Caco-2 (cell line): ENCODE measurements around the gene ITPA. TPM values are rescaled to one million over a fixed set of nuclear protein-coding genes. Genes with fewer than 3 reads are reported as not detected.
"Not testable (repeated sequence)": the region's sequence is repeated elsewhere in the genome, so short reads cannot be mapped to it uniquely, and the experiment has no call there.

ENCODE experiments used
- BruUV-seq: library from RNA; stranded (reverse); fragments of 400-500 nt; replicated peaks from 2 replicates; lab custom pipeline; 2021; lab: Mats Ljungman, UMichigan
- CTCF ChIA-PET: fragments of 300-600 bp; sonication (Branson Sonifier 250); formaldehyde crosslinking; loops from one replicate; lab custom pipeline; 2022; ENCODE audit warnings: antibody characterized with exemption; lab: Charles Lee
- POLR2A ChIA-PET: fragments of 300-600 bp; sonication (Branson Sonifier 250); formaldehyde crosslinking; loops from one replicate; lab custom pipeline; 2022; ENCODE audit warnings: antibody characterized with exemption; lab: Charles Lee
- DNase-seq, 2 experiments: peaks; one replicate each; pipeline versions ENCODE4 v3.0.0 to v3.0.0-alpha.2; 2020 to 2022
- H3K27me3 ChIP-seq: replicated peaks from 2 replicates; pipeline ENCODE4 v1.6.0; 2011; ENCODE audit warnings: low read length; ENCODE audit not compliant: control insufficient read depth, insufficient read depth
- H3K36me3 ChIP-seq: 2 replicates; pipeline ENCODE4 v1.5.1; 2011; ENCODE audit warnings: low read length; ENCODE audit not compliant: control insufficient read depth, insufficient read depth
- H3K4me1 ChIP-seq: fragments of 250-450 bp; sonication (Bioruptor Pico); 2 replicates; pipeline ENCODE4 v1.5.1; 2020; ENCODE audit warnings: mild to moderate bottlenecking
- H3K4me3 ChIP-seq: 2 replicates; pipeline ENCODE4 v1.5.1; 2011; ENCODE audit warnings: low read depth, mild to moderate bottlenecking, control low read depth, low read length
- H3K9me3 ChIP-seq: fragments of 250-450 bp; sonication (Bioruptor Pico); 2 replicates; pipeline ENCODE4 v1.5.1; 2020; ENCODE audit warnings: mild to moderate bottlenecking, moderate library complexity
- H3K27ac Mint-ChIP-seq: one replicate; pipeline ENCODE4 v1.8.0; 2022; ENCODE audit warnings: mixed read lengths; ENCODE audit not compliant: unreplicated experiment
- H3K27me3 Mint-ChIP-seq: one replicate; pipeline ENCODE4 v1.8.0; 2022; ENCODE audit warnings: mixed read lengths; ENCODE audit not compliant: insufficient read depth, unreplicated experiment
- H3K36me3 Mint-ChIP-seq: one replicate; pipeline ENCODE4 v1.8.0; 2022; ENCODE audit warnings: mild to moderate bottlenecking, mixed read lengths; ENCODE audit not compliant: insufficient read depth, unreplicated experiment
- H3K4me1 Mint-ChIP-seq: one replicate; pipeline ENCODE4 v1.8.0; 2022; ENCODE audit warnings: low read depth, mixed read lengths; ENCODE audit not compliant: unreplicated experiment
- H3K4me3 Mint-ChIP-seq: one replicate; pipeline ENCODE4 v1.8.0; 2022; ENCODE audit warnings: mild to moderate bottlenecking, moderate library complexity, mixed read lengths; ENCODE audit not compliant: unreplicated experiment
- H3K9me3 Mint-ChIP-seq: one replicate; pipeline ENCODE4 v1.8.0; 2022; ENCODE audit warnings: mixed read lengths; ENCODE audit not compliant: unreplicated experiment
- CTCF ChIP-seq, 2 experiments: fragments of 200-600 bp in 1 of 2; IDR thresholded peaks; 1 replicate in 1 of 2; 2 replicates in 1 of 2; pipeline versions ENCODE4 v1.5.1 to v1.8.0; 2011 to 2022; ENCODE audit warnings: antibody characterized with exemption in 1 of 2, control low read depth in 1 of 2, inconsistent platforms in 1 of 2, low read depth in 1 of 2, low read length in 1 of 2, mild to moderate bottlenecking in 1 of 2, moderate library complexity in 1 of 2; ENCODE audit not compliant: insufficient read depth in 1 of 2, severe bottlenecking in 1 of 2, unreplicated experiment in 1 of 2
- intact Hi-C: fragments of 100-400 bp; cut with micrococcal nuclease; formaldehyde crosslinking; loops from one replicate; pipeline ENCODE4 v1.10.0; 2022; ENCODE audit not compliant: unreplicated experiment
- total RNA-seq: library from RNA; stranded (reverse); gene quantifications from 2 replicates; pipeline ENCODE4 v1.2.3, GENCODE V29; 2022

ITPA gene
- total RNA-seq, 1 experiment from 2014 or later = 73.8 TPM

DNA sequence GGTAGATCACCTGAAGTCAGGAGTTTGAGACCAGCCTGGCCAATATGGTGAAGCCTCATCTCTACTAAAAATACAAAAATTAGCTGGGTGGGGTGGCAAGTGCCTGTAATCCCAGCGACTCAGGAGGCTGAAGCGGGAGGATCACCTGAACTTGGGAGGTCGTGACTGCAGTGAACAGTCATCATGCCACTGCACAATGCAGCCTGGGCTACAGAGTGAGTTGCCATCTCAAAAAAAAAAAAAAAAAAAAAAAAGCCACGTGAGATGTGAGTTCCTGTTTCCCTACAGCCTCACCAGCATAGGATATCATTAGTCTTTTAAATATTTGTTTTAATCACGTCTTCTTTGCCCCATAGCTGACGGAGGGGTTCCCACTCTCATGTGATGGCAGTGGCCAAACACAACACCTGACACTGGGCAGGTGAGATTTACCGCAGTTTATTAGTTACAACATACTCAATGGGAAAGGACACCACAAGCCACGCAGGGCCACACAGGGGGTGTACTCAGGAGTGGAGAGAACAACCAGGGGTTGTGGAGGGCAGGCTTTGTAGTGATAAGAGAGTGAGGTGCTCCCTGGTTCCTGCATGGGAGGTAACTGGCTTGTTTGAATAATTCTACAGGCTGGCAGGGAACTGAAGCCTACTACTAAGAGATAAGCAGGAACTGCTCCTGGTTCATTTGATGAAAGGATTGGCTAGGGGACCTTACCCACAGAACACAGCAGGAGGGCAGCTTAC, 31.4 kb upstream of the ITPA start:
- no peak for DNase-seq
- Mint-ChIP-seq H3K27me3 (no peaks in the 10 kb centered on the region), H3K4me1 (peaks cover 15% of the 10 kb centered on the region), H3K27ac (no peak overlapping the region), H3K36me3 (peaks cover 12% of the 10 kb centered on the region), H3K9me3 (no peaks in the 10 kb centered on the region), H3K4me3 (no peak overlapping the region)
- peaks cover 6% of the 10 kb centered on the region; the same call in 1 of the 2 replicates for H3K4me1 ChIP-seq
- BruUV-seq = no TSS peak
- CTCF ChIA-PET = no interaction called here
- H3K4me3 ChIP-seq = no peak overlapping the region
- POLR2A ChIA-PET = no interaction called here
- H3K9me3 ChIP-seq = no peaks in the 10 kb centered on the region
- no peaks in the 10 kb centered on the region for H3K27me3 ChIP-seq
- no peak for TF ChIP-seq CTCF (IDR thresholded peaks at IDR 0.05; ENCODE audit: insufficient read depth in 1 of 2, low read depth in 1 of 2, low read length in 1 of 2, severe bottlenecking in 1 of 2, unreplicated experiment in 1 of 2)
- intact Hi-C loops = no loop called here
- H3K36me3 ChIP-seq = no peaks in the 10 kb centered on the region; the same call in 1 of the 2 replicates

GRCh38 chr20:3180319-3180718, 29.0 kb upstream of the ITPA start:
- Histone ChIP-seq H3K9me3 (no peaks in the 10 kb centered on the region), H3K27me3 (no peaks in the 10 kb centered on the region), H3K4me1 (peaks cover 2% of the 10 kb centered on the region; the same call in 1 of the 2 replicates), H3K4me3 (no peak overlapping the region), H3K36me3 (no peaks in the 10 kb centered on the region; the same call in 1 of the 2 replicates)
- Mint-ChIP-seq H3K9me3 (no peaks in the 10 kb centered on the region), H3K36me3 (no peaks in the 10 kb centered on the region), H3K4me3 (no peak overlapping the region), H3K4me1 (peaks cover 5% of the 10 kb centered on the region), H3K27ac (no peak overlapping the region), H3K27me3 (no peaks in the 10 kb centered on the region)
- BruUV-seq = no TSS peak
- ChIA-PET POLR2A (no interaction called here), CTCF (interaction anchor here (0.6 kb wide), 1 partner anchor 68 kb away, joined by 3 read pairs; no protein-coding TSS in a partner anchor)
- intact Hi-C loops = no loop called here
- no peak for TF ChIP-seq CTCF (IDR thresholded peaks at IDR 0.05; ENCODE audit: insufficient read depth in 1 of 2, low read depth in 1 of 2, low read length in 1 of 2, severe bottlenecking in 1 of 2, unreplicated experiment in 1 of 2)
- DNase-seq = no peak

GRCh38 chr20:3181270-3181669, 28.0 kb upstream of the ITPA start:
- Mint-ChIP-seq H3K27ac (no peak overlapping the region), H3K4me1 (no peaks in the 10 kb centered on the region), H3K9me3 (no peaks in the 10 kb centered on the region), H3K36me3 (no peaks in the 10 kb centered on the region), H3K4me3 (no peak overlapping the region), H3K27me3 (no peaks in the 10 kb centered on the region)
- no peak for DNase-seq
- ChIA-PET CTCF (interaction anchor here (0.6 kb wide), 1 partner anchor 166 kb away, joined by 3 read pairs; no protein-coding TSS in a partner anchor), POLR2A (no interaction called here)
- BruUV-seq = no TSS peak
- intact Hi-C loops = no loop called here
- Histone ChIP-seq H3K9me3 (no peaks in the 10 kb centered on the region), H3K36me3 (no peaks in the 10 kb centered on the region; the same call in 1 of the 2 replicates), H3K4me1 (no peaks in the 10 kb centered on the region), H3K27me3 (no peaks in the 10 kb centered on the region), H3K4me3 (no peak overlapping the region)
- TF ChIP-seq CTCF (IDR thresholded peaks at IDR 0.05; ENCODE audit: insufficient read depth in 1 of 2, low read depth in 1 of 2, low read length in 1 of 2, severe bottlenecking in 1 of 2, unreplicated experiment in 1 of 2) = no peak

- H3K9me3 Mint-ChIP-seq, POLR2A ChIA-PET, H3K4me3 Mint-ChIP-seq, H3K36me3 ChIP-seq, H3K4me3 ChIP-seq, H3K36me3 Mint-ChIP-seq, H3K9me3 ChIP-seq, BruUV-seq, DNase-seq, H3K27me3 Mint-ChIP-seq, intact Hi-C loops, H3K27me3 ChIP-seq, H3K4me1 ChIP-seq, H3K27ac Mint-ChIP-seq, H3K4me1 Mint-ChIP-seq, CTCF ChIA-PET: not testable (repeated sequence)
These were observed 26.9 kb upstream of the ITPA start for GRCh38 chr20:3182429-3182828.
